ENCODE data around the gene RGS9. TPM values are rescaled to one million over a fixed set of nuclear protein-coding genes. Genes with fewer than 3 reads are reported as not detected.
"Not testable (repeated sequence)": the region's sequence is repeated elsewhere in the genome, so short reads cannot be mapped to it uniquely, and the experiment has no call there.

RGS9 gene
- 0.61 TPM for polyA plus RNA-seq

DNA sequence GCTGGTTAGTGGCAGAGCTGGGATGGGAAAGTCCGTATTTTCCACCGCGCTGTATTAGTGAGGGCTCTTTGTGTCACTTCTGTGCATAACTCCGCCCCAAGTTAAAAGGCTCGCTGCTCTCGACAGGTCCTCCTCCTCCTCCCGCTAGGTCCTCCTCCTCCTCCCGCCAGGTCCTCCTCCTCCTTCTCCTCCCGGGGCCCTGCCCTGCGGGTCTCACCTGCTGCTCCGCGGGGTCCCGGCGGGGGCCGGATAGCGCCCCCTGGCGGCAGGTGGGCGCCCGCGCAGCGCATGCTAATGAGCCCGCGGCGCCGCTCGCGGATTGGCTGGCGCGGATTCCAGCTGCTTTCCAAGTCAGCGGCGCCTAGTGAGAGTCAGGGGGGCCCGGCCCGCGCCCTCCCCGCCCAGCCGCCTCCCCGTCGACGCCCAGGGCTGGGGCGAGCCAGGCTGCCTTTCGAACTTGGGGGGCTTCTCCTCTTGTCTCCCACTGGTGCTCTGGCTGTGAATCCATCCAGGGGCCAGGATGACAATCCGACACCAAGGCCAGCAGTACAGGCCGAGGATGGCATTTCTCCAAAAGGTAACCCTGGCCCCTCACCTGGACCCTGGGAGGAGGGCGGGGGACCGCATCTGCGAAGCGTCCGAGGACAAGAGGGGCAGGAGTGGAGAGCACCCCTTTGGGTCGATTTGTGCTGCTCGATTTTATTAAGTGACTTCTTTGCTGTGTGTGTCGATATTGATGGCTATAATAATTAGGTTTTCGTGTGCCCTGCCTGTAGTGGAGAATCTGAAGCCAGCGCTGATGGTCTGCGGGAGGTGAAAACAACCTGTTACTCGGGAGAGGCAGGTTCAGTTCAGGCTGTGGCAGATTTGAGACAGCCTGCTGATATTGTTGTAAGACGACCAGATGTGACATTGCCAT is at the start of gene RGS9:
TSS of gene RGS9 (plus strand) at position 350 of the 919 bp plus-strand sequence. CDS start at position 521, 171 bp downstream.
- Mint-ChIP-seq H3K36me3 (peaks cover 4% of the 10 kb centered on the region), H3K4me3 (peak within 1 kb of the TSS; percentile 50 to 92 (median 64)), H3K9me3 (no peaks in the 10 kb centered on the region), H3K27me3 (peaks cover 14% of the 10 kb centered on the region), H3K27ac (peak within 1 kb of the TSS; percentile 11 to 55 (median 47)), H3K4me1 (peaks cover 0 to 8% (median 6%) of the 10 kb centered on the region in 3 donors)

DNA sequence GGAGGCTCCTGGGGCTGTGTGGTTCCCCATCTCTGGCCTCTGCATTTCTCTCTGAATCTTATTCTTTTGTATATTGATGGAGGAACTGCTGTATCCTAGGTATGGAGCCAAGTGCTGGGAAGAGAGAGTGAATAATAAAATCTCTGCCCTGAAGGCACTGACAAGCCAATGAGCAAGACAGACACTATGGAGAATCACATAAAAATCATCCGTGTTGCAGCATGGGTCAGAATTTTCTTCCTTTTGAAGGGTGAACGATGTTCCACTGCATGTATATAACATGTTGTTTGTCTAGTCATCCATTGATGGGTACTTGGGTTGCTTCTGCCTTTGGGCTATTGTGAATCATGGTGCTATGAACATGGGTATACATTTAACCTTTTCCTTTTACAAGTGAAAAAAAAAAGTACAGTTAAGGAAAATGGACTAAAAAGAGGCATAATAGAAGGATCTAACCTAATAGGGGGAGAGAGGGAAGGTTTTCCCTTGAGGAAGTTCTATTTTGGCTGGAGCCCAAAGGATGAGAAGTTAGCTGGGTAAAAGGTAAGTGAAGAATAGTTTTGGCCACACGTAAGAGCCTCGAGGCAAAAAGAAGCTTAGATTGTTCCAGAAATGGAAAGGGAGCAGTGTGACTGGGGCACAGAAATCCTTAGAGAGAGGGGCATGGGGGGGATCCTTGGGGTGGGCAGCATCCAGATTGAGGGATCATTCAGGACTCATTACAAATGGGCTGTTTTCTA is 48.4 kb upstream of the RGS9 start:
- Mint-ChIP-seq H3K4me1 (peaks cover 0 to 2% (median 0%) of the 10 kb centered on the region in 3 donors), H3K27ac (no peak overlapping the region), H3K9me3 (no peaks in the 10 kb centered on the region), H3K27me3 (no peaks in the 10 kb centered on the region), H3K4me3 (no peak overlapping the region), H3K36me3 (peaks cover 10% of the 10 kb centered on the region)

GRCh38 chr17:65092262-65092661 is 44.9 kb upstream of the RGS9 start:
- Mint-ChIP-seq H3K4me1 (peaks cover 0 to 4% (median 0%) of the 10 kb centered on the region in 3 donors), H3K36me3 (peaks cover 11% of the 10 kb centered on the region), H3K27ac (no peak overlapping the region), H3K4me3 (no peak overlapping the region), H3K27me3 (peaks cover 6% of the 10 kb centered on the region), H3K9me3 (no peaks in the 10 kb centered on the region)

DNA sequence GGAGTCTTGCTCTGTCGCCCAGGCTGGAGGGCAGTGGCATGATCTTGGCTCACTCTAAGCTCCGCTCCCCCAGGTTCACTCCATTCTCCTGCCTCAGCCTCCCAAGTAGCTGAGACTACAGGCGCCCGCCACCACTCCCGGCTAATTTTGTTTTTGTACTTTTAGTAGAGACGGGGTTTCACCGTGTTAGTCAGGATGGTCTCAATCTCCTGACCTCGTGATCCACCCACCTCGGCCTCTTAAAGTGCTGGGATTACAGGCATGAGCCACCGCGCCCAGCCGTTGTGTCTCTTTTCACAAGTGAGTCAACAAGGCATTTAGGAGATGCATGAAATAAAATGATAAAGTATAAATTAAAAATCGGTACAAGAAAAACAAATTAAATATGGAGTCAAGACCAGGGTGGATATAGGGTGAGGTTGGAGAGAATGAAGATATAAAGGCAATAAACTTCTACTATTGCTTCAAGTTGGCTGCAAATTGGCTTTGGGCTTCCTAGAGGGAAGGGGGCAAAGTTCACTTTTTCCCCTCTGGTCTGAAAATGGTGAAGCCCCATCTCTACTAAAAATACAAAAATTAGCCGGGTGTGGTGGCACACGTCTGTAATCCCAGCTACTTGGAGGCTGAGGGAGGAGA is 44.3 kb upstream of the RGS9 start:
- not testable (repeated sequence) for H3K27ac Mint-ChIP-seq, H3K4me1 Mint-ChIP-seq, H3K9me3 Mint-ChIP-seq, H3K27me3 Mint-ChIP-seq, H3K4me3 Mint-ChIP-seq
- peaks cover 11% of the 10 kb centered on the region for H3K36me3 Mint-ChIP-seq

DNA sequence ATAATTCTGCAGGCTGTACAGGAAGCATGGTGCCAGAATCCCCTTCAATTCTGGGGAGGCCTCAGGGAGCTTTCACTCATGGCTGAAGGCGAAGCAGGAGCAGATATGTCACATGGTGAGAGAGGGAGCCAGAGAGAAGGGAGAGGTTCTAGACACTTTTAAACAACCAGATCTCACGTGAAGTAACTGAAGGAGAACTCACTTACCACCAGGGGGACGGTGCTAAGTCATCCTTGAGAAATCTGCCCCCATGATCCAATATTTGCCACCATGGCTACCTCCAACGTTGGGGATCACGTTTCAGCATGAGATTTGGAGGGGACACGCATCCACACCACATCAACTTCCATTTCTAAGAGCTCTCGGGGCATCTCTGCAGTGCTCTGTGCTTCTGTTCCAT is 43.2 kb upstream of the RGS9 start:
- no peaks in the 10 kb centered on the region for H3K9me3 Mint-ChIP-seq
- peaks cover 0 to 4% (median 0%) of the 10 kb centered on the region in 3 donors for H3K4me1 Mint-ChIP-seq
- no peak overlapping the region for H3K4me3 Mint-ChIP-seq
- H3K27me3 Mint-ChIP-seq, result peaks cover 6% of the 10 kb centered on the region
- H3K27ac Mint-ChIP-seq, result peak overlapping the region in 1 of 3 donors; percentile 39
- H3K36me3 Mint-ChIP-seq, result peaks cover 8% of the 10 kb centered on the region

GRCh38 chr17:65095465-65095864 is 41.7 kb upstream of the RGS9 start:
- Mint-ChIP-seq H3K36me3 (peaks cover 7% of the 10 kb centered on the region), H3K27me3 (peaks cover 6% of the 10 kb centered on the region), H3K4me3 (peak overlapping the region in 1 of 4 donors; percentile 30), H3K9me3 (no peaks in the 10 kb centered on the region), H3K4me1 (peaks cover 6 to 12% (median 8%) of the 10 kb centered on the region in 3 donors), H3K27ac (no peak overlapping the region)

DNA sequence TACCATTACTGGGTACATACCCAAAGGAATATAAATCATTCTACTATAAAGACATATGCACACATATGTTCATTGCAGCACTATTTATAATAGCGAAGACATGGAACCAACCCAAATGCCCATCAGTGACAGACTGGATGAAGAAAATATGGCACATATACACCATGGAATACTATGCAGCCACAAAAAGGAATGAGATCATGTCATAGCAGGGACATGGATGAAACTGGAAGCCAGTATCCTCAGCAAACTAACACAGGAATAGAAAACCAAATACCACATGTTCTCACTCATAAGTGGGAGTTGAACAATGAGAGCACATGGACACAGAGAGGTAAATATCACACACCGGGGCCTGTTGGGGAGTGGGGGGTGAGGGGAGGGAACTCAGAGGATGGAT is 40.8 kb upstream of the RGS9 start:
- H3K36me3 Mint-ChIP-seq, H3K27me3 Mint-ChIP-seq, H3K9me3 Mint-ChIP-seq: not testable (repeated sequence)
- Mint-ChIP-seq H3K27ac (peak overlapping the region in 1 of 3 donors; percentile 61), H3K4me3 (peak overlapping the region in 3 of 4 donors; percentile 17 to 23 (median 18)), H3K4me1 (peaks cover 10 to 19% (median 10%) of the 10 kb centered on the region in 3 donors)

- peak overlapping the region in 1 of 4 donors; percentile 24 for H3K4me3 Mint-ChIP-seq
- peaks cover 8% of the 10 kb centered on the region for H3K27me3 Mint-ChIP-seq
- no peak overlapping the region for H3K27ac Mint-ChIP-seq
- no peaks in the 10 kb centered on the region for H3K9me3 Mint-ChIP-seq
- peaks cover 10 to 19% (median 10%) of the 10 kb centered on the region in 3 donors for H3K4me1 Mint-ChIP-seq
- peaks cover 5% of the 10 kb centered on the region for H3K36me3 Mint-ChIP-seq
These were observed 40.1 kb upstream of the RGS9 start for GRCh38 chr17:65097110-65097509.

- no peaks in the 10 kb centered on the region for H3K9me3 Mint-ChIP-seq
- H3K4me1 Mint-ChIP-seq, result peaks cover 10 to 19% (median 10%) of the 10 kb centered on the region in 3 donors
- peak overlapping the region in 2 of 4 donors; percentile 75 to 95 for H3K4me3 Mint-ChIP-seq
- peaks cover 3% of the 10 kb centered on the region for H3K36me3 Mint-ChIP-seq
- peak overlapping the region in 2 of 3 donors; percentile 84 to 97 for H3K27ac Mint-ChIP-seq
- H3K27me3 Mint-ChIP-seq, result peaks cover 1% of the 10 kb centered on the region
These were observed 37.7 kb upstream of the RGS9 start for GRCh38 chr17:65099475-65099874.

- Mint-ChIP-seq H3K9me3 (no peaks in the 10 kb centered on the region), H3K27me3 (peaks cover 1% of the 10 kb centered on the region), H3K4me3 (peak overlapping the region; percentile 75 to 95 (median 89)), H3K4me1 (peaks cover 10 to 19% (median 10%) of the 10 kb centered on the region in 3 donors), H3K36me3 (peaks cover 3% of the 10 kb centered on the region), H3K27ac (peak overlapping the region; percentile 84 to 97 (median 91))
These were observed 37.2 kb upstream of the RGS9 start for GRCh38 chr17:65099941-65100315.

DNA sequence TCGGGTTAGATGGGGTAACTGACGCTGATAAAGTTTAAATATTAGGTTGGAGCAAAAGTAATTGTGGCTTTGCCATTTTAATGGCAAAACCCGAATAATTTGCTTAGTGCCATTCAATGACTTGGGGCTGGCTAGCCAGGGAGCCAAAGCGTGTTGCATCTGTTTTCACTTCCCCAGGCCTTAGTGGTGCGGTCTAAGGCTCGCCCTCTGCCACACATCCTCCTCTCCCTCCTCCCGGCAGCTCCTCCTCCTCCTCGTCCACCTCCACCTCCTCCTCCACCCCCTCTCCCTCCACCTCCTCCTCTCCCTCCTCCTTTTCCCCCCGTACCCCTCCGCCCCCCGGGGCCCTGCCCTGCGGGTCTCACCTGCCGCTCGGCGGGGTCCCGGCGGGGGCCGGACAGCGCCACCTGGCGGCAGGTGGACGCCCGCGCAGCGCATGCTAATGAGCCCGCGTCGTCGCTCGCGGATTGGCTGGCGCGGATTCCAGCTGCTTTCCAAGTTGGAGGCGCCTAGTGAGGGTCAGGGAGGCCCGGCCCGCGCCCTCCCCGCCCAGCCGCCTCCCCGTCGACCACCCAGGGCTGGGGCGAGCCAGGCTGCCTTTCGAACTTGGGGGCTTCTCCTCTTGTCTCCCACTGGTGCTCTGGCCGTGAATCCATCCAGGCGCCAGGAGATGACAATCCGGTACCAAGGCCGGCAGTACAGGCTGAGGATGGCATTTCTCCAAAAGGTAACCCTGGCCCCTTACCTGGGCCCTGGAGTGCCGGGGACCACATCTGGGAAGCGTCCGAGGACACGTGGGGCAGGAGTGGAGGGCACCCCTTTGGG is 36.6 kb upstream of the RGS9 start:
- Mint-ChIP-seq H3K4me3 (peak overlapping the region; percentile 75 to 95 (median 89)), H3K9me3 (no peaks in the 10 kb centered on the region), H3K36me3 (peaks cover 3% of the 10 kb centered on the region), H3K27ac (peak overlapping the region; percentile 84 to 97 (median 91)), H3K4me1 (peaks cover 10 to 19% (median 10%) of the 10 kb centered on the region in 3 donors), H3K27me3 (peaks cover 1% of the 10 kb centered on the region)

DNA sequence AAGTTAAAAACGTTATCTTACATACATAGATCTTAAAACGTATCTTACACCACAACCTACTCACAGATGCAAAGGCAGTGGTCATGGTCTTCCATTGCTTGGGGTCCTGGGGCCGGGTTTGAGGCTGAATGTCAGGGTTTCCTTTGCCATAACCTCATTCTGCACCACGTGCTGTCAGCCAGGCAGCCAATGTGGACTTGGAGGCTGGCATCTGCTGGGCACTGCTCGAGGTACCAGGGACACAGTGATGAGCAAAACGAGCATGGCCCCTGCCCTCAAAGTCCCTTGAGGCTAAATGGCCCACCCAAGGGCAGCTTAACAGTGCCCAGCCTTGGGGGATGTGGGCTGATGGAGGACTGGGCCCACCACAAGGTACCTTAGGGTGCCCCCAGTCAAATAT is 35.8 kb upstream of the RGS9 start:
- Mint-ChIP-seq H3K36me3 (peaks cover 2% of the 10 kb centered on the region), H3K27ac (peak overlapping the region in 2 of 3 donors; percentile 84 to 94)

DNA sequence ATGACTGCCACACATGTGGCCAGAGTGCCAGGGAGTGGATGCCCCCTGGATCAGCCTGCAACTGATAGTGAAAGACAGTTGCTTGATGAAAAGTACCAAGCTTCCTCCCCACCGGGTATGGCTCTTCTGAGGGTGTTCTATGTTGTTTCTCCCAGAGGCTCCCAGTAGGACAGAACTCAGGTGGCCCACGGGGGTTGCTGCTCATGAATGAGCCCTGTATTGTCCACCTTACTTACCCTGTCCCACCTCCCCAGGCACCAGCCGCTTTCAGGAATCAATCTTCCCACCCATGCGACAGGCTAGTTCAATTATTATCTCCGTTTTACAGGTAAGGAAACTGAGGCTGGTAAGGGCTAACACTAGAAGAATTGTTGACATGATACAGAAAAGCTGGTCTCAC is 34.9 kb upstream of the RGS9 start:
- Mint-ChIP-seq H3K27ac (no peak overlapping the region), H3K27me3 (peaks cover 7% of the 10 kb centered on the region), H3K36me3 (no peaks in the 10 kb centered on the region), H3K4me3 (peak overlapping the region in 1 of 4 donors; percentile 52), H3K9me3 (no peaks in the 10 kb centered on the region), H3K4me1 (peaks cover 10 to 15% (median 10%) of the 10 kb centered on the region in 3 donors)

More for the DNA sequence above, 35.8 kb upstream of the RGS9 start:
- peaks cover 7% of the 10 kb centered on the region for H3K27me3 Mint-ChIP-seq
- peak overlapping the region; percentile 75 to 95 (median 82) for H3K4me3 Mint-ChIP-seq
- H3K9me3 Mint-ChIP-seq, result no peaks in the 10 kb centered on the region
- peaks cover 10 to 17% (median 10%) of the 10 kb centered on the region in 3 donors for H3K4me1 Mint-ChIP-seq

GRCh38 chr17:65102788-65103187 is 34.4 kb upstream of the RGS9 start:
- no peak overlapping the region for H3K4me3 Mint-ChIP-seq
- H3K36me3 Mint-ChIP-seq, result no peaks in the 10 kb centered on the region
- H3K9me3 Mint-ChIP-seq, result no peaks in the 10 kb centered on the region
- H3K27me3 Mint-ChIP-seq, result peaks cover 7% of the 10 kb centered on the region
- peaks cover 10 to 15% (median 10%) of the 10 kb centered on the region in 3 donors for H3K4me1 Mint-ChIP-seq
- H3K27ac Mint-ChIP-seq, result peak overlapping the region in 1 of 3 donors; percentile 3
